GM19043 (cell line): ENCODE measurements around the gene TBXAS1.

Source experiments
- ATAC-seq: cut with Tn5 transposase; IDR thresholded peaks from one replicate; pipeline ENCODE4 v1.9.1; 2021; ENCODE audit warnings: low read depth; ENCODE audit not compliant: unreplicated experiment

TBXAS1 gene

GRCh38 chr7:139829025-139829774, at the start of gene TBXAS1:
Gene TBXAS1 (plus strand): TSS chr7:139829264. CDS start chr7:139829391, 127 bp downstream.
- ATAC-seq: no peak

GRCh38 chr7:139782932-139783331, 46.1 kb upstream of the TBXAS1 start:
- ATAC-seq: no peak

GRCh38 chr7:139783647-139784385, 45.2 kb upstream of the TBXAS1 start:
- no peak for ATAC-seq

- ATAC-seq: no peak
Observed at GRCh38 chr7:139784648-139785047, 44.4 kb upstream of the TBXAS1 start.

GRCh38 chr7:139791316-139791715, 37.7 kb upstream of the TBXAS1 start:
- no peak for ATAC-seq

GRCh38 chr7:139797607-139798006, 31.5 kb upstream of the TBXAS1 start:
- ATAC-seq: no peak

GRCh38 chr7:139798221-139798620, 30.8 kb upstream of the TBXAS1 start:
- ATAC-seq: peak; percentile 80

GRCh38 chr7:139798892-139799291, 30.2 kb upstream of the TBXAS1 start:
- ATAC-seq: no peak

- ATAC-seq: no peak
Observed at GRCh38 chr7:139799586-139799985, 29.5 kb upstream of the TBXAS1 start.

- no peak for ATAC-seq
Observed at GRCh38 chr7:139804571-139804970, 24.5 kb upstream of the TBXAS1 start.

- ATAC-seq: no peak
Observed at GRCh38 chr7:139807009-139807408, 22.1 kb upstream of the TBXAS1 start.

- no peak for ATAC-seq
Observed at GRCh38 chr7:139808427-139808826, 20.6 kb upstream of the TBXAS1 start.

- ATAC-seq: no peak
Observed at GRCh38 chr7:139808846-139809442, 20.1 kb upstream of the TBXAS1 start.

GRCh38 chr7:139811066-139811465, 18.0 kb upstream of the TBXAS1 start:
- no peak for ATAC-seq

- ATAC-seq: no peak
Observed at GRCh38 chr7:139813151-139813550, 15.9 kb upstream of the TBXAS1 start.

- ATAC-seq: no peak
Observed at GRCh38 chr7:139813689-139814088, 15.4 kb upstream of the TBXAS1 start.

GRCh38 chr7:139817249-139817648, 11.8 kb upstream of the TBXAS1 start:
- ATAC-seq: no peak

GRCh38 chr7:139820089-139820488, 9.0 kb upstream of the TBXAS1 start:
- no peak for ATAC-seq

GRCh38 chr7:139821349-139822105, 7.5 kb upstream of the TBXAS1 start:
- ATAC-seq: no peak

GRCh38 chr7:139822855-139823254, 6.2 kb upstream of the TBXAS1 start:
- ATAC-seq: no peak
